ENCODE measurements around the gene PDE8B. TPM values are rescaled to one million over a fixed set of nuclear protein-coding genes. Genes with fewer than 3 reads are reported as not detected.
A peak's percentile ranks its signal among the peaks of the same experiment; 100 is the strongest.

The PDE8B gene
- total RNA-seq, 1 experiment from 2014 or later, result not detected

DNA sequence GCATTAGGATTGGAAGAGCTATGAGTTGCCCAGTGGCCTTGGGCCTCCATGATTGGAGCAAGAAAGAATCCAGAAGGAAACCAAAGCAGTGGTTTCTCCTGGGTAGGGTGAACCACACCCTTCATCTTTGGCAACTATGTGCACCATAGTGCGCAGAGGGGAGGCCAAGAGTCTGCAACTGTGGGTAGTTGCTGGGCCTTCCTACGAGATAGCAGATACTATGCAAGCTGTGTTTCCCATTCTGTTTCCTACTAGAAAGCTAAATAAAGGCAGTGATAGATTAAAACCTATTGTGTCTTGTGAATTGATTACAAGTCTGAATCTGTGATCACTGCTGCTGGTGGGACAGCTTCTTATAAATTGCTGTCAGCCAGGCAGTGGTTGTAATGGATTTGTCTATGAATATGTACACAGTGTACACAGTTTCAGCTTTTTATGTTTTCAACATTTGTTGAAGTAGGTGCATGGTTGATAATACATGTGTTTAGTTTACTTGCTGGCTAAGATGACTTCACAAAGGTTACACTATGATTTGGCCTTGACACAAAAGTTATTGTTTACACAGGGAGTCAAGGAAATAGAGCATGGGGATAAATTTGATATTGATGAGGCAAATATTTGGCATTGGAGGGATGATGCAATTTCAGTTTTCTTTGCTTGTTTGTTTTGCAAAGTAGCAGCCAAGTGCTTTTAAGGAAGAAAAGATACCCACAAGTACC lies 23.7 kb upstream of the PDE8B start:
- Histone ChIP-seq H3K27ac (ENCODE audit: low read length) (no peak overlapping the region), H3K27me3 (ENCODE audit: low read length) (no peaks in the 10 kb centered on the region), H3K9ac (ENCODE audit: low read length) (no peak overlapping the region), H3K9me3 (ENCODE audit: low read length) (no peaks in the 10 kb centered on the region), H3F3A (ENCODE audit: low read length, unreplicated experiment) (no peaks in the 10 kb centered on the region), H3K36me3 (ENCODE audit: low read depth, low read length) (no peaks in the 10 kb centered on the region), H3K4me3 (ENCODE audit: low read length) (no peak overlapping the region), H3K4me1 (ENCODE audit: insufficient read depth, low read length) (no peaks in the 10 kb centered on the region), H3K9me2 (replicated peaks; ENCODE audit: low read length) (no peaks in the 10 kb centered on the region), H2AFZ (ENCODE audit: low read length) (no peak overlapping the region), H4K20me1 (ENCODE audit: low read length) (no peaks in the 10 kb centered on the region), H3K79me2 (ENCODE audit: low read length) (no peaks in the 10 kb centered on the region), H3K4me2 (ENCODE audit: low read length) (no peak overlapping the region)
- TF ChIP-seq EZH2 (IDR thresholded peaks at IDR 0.05; ENCODE audit: low read length, unreplicated experiment) (no peak), EZH2phosphoT487 (IDR thresholded peaks at IDR 0.05; ENCODE audit: borderline replicate concordance, low read length) (no peak)
- TF ChIP-seq, protein P1, sequence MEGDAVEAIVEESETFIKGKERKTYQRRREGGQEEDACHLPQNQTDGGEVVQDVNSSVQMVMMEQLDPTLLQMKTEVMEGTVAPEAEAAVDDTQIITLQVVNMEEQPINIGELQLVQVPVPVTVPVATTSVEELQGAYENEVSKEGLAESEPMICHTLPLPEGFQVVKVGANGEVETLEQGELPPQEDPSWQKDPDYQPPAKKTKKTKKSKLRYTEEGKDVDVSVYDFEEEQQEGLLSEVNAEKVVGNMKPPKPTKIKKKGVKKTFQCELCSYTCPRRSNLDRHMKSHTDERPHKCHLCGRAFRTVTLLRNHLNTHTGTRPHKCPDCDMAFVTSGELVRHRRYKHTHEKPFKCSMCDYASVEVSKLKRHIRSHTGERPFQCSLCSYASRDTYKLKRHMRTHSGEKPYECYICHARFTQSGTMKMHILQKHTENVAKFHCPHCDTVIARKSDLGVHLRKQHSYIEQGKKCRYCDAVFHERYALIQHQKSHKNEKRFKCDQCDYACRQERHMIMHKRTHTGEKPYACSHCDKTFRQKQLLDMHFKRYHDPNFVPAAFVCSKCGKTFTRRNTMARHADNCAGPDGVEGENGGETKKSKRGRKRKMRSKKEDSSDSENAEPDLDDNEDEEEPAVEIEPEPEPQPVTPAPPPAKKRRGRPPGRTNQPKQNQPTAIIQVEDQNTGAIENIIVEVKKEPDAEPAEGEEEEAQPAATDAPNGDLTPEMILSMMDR (conservative IDR thresholded peaks at IDR 0.05; ENCODE audit: low read depth, low read length), result no peak
- ChIA-PET POLR2A (ENCODE audit: unreplicated experiment) (no interaction called here), CTCF (no interaction called here)
- intact Hi-C loops (cut with micrococcal nuclease), result no loop called here
- no peak for ATAC-seq
- BruUV-seq (replicated peaks), result no TSS peak
- DNase-seq, result no peak

DNA sequence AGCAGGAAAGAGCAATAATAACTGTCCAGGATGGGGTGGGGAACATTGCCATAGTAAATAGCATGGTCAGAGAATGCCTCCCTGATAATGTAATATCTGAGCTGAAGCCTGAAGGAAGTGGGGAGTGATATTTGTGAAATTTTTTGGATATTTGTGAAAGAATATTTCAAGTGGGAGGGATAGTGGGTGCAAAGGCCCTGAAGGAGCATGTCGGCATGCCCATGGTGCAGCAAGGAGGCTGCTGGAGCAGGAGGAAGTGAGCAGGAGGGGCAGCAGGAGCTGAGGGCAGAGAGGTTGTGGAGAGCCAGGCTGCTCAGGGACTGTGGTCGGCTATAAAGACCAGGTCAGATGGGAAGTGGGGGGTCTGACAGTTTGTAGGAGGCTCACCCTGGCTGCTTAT lies 21.1 kb upstream of the PDE8B start:
- no peak overlapping the region for H3K4me3 ChIP-seq (ENCODE audit: low read length)
- H3K9me2 ChIP-seq (replicated peaks; ENCODE audit: low read length), result no peaks in the 10 kb centered on the region
- no peaks in the 10 kb centered on the region for H3K4me1 ChIP-seq (ENCODE audit: insufficient read depth, low read length)
- no peaks in the 10 kb centered on the region for H3K79me2 ChIP-seq (ENCODE audit: low read length)
- no peaks in the 10 kb centered on the region for H4K20me1 ChIP-seq (ENCODE audit: low read length)
- no peak overlapping the region for H3K27ac ChIP-seq (ENCODE audit: low read length)
- H3K9me3 ChIP-seq (ENCODE audit: low read length), result no peaks in the 10 kb centered on the region
- CTCF ChIA-PET, result no interaction called here
- no TSS peak for BruUV-seq (replicated peaks)
- no peaks in the 10 kb centered on the region for H3F3A ChIP-seq (ENCODE audit: low read length, unreplicated experiment)
- H3K9ac ChIP-seq (ENCODE audit: low read length), result no peak overlapping the region
- no peak overlapping the region for H3K4me2 ChIP-seq (ENCODE audit: low read length)
- DNase-seq (no peak), ATAC-seq (no peak)
- H3K27me3 ChIP-seq (ENCODE audit: low read length), result no peaks in the 10 kb centered on the region
- no peak overlapping the region for H2AFZ ChIP-seq (ENCODE audit: low read length)
- POLR2A ChIA-PET (ENCODE audit: unreplicated experiment), result no interaction called here
- intact Hi-C loops (cut with micrococcal nuclease), result no loop called here
- H3K36me3 ChIP-seq (ENCODE audit: low read depth, low read length), result no peaks in the 10 kb centered on the region
- TF ChIP-seq EZH2phosphoT487 (IDR thresholded peaks at IDR 0.05; ENCODE audit: borderline replicate concordance, low read length), result no peak
- TF ChIP-seq, protein P1 (conservative IDR thresholded peaks at IDR 0.05; ENCODE audit: low read depth, low read length), result no peak

DNA sequence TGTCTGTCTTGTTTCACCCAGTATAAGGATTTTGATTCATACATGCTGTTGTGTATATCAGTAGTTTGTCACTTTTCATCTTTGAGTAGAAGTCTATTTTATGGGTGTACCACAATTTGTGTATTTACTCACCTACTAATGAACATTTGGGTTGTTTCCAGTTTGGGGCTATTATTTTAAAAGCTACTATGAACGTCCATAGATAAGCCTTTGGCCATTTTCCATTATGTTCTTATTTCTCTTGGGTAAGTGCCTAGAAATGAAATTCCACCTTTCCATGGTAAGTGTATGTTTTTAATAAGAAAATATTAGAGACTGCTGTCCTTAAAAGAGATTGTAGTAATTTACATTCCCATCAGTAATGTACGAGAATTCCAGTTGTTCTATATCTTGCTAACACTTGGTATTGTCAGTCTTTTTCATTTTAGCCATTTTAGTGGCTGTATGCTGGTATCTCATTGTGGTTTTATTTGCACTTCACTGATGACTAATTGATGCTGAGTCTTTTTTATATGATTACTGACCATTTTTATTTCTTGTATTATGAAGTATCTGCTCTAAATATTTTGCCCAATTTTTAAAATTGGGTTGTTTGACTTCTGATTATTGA lies 17.9 kb upstream of the PDE8B start:
- ATAC-seq (no peak; the same call in 1 of the 2 replicates), DNase-seq (peak; percentile 7)
- no peak overlapping the region for H3K4me3 ChIP-seq (ENCODE audit: low read length)
- ChIA-PET CTCF (no interaction called here), POLR2A (ENCODE audit: unreplicated experiment) (no interaction called here)
- no peak overlapping the region for H2AFZ ChIP-seq (ENCODE audit: low read length)
- TF ChIP-seq EZH2 (IDR thresholded peaks at IDR 0.05; ENCODE audit: low read length, unreplicated experiment), result no peak
- TF ChIP-seq, protein P1 (conservative IDR thresholded peaks at IDR 0.05; ENCODE audit: low read depth, low read length), result no peak
- TF ChIP-seq EZH2phosphoT487 (IDR thresholded peaks at IDR 0.05; ENCODE audit: borderline replicate concordance, low read length), result no peak
- no peaks in the 10 kb centered on the region for H4K20me1 ChIP-seq (ENCODE audit: low read length)
- BruUV-seq (replicated peaks), result no TSS peak
- no peak overlapping the region for H3K9ac ChIP-seq (ENCODE audit: low read length)
- no peaks in the 10 kb centered on the region for H3F3A ChIP-seq (ENCODE audit: low read length, unreplicated experiment)
- no peaks in the 10 kb centered on the region for H3K9me3 ChIP-seq (ENCODE audit: low read length)
- H3K4me2 ChIP-seq (ENCODE audit: low read length), result no peak overlapping the region
- no peaks in the 10 kb centered on the region for H3K4me1 ChIP-seq (ENCODE audit: insufficient read depth, low read length)
- intact Hi-C loops (cut with micrococcal nuclease), result no loop called here
- H3K27ac ChIP-seq (ENCODE audit: low read length), result no peak overlapping the region
- H3K9me2 ChIP-seq (replicated peaks; ENCODE audit: low read length), result no peaks in the 10 kb centered on the region
- no peaks in the 10 kb centered on the region for H3K79me2 ChIP-seq (ENCODE audit: low read length)
- H3K27me3 ChIP-seq (ENCODE audit: low read length), result no peaks in the 10 kb centered on the region
- H3K36me3 ChIP-seq (ENCODE audit: low read depth, low read length), result no peaks in the 10 kb centered on the region
